Loucy (cell line): Measurements from ENCODE around the gene IFTAP.

Experiments used
- H2AFZ ChIP-seq: fragments of 200-600 bp; sonication (generic); 2 replicates; pipeline ENCODE4 v1.6.0; 2016; ENCODE audit warnings: antibody characterized with exemption, mild to moderate bottlenecking, low read length, moderate library complexity
- H3F3A ChIP-seq: fragments of 200-600 bp; 2 replicates; pipeline ENCODE4 v1.6.0; 2016; ENCODE audit warnings: antibody characterized with exemption, low read depth, mild to moderate bottlenecking
- H3K27me3 ChIP-seq: fragments of 200-600 bp; sonication (generic); 2 replicates; pipeline ENCODE4 v1.6.1; 2014; ENCODE audit warnings: low read length, mild to moderate bottlenecking; ENCODE audit not compliant: insufficient read depth, poor library complexity, severe bottlenecking
- H3K36me3 ChIP-seq: fragments of 200-600 bp; sonication (generic); 2 replicates; pipeline ENCODE4 v1.6.1; 2016; ENCODE audit warnings: low read length; ENCODE audit not compliant: insufficient read depth
- H3K4me1 ChIP-seq: fragments of 200-600 bp; sonication (generic); 2 replicates; pipeline ENCODE4 v1.5.1; 2014; ENCODE audit warnings: low read length, mild to moderate bottlenecking; ENCODE audit not compliant: insufficient read depth, poor library complexity, severe bottlenecking
- H3K4me2 ChIP-seq: fragments of 200-600 bp; sonication (generic); 2 replicates; pipeline ENCODE4 v1.6.0; 2014; ENCODE audit warnings: antibody characterized with exemption, low read length, low read depth, mild to moderate bottlenecking; ENCODE audit not compliant: poor library complexity, severe bottlenecking
- H3K4me3 ChIP-seq: fragments of 200-600 bp; sonication (generic); 2 replicates; pipeline ENCODE4 v1.5.1; 2014; ENCODE audit warnings: low read length, mild to moderate bottlenecking, mixed read lengths; ENCODE audit not compliant: poor library complexity, severe bottlenecking
- H3K79me2 ChIP-seq: fragments of 200-600 bp; sonication (generic); 2 replicates; pipeline ENCODE4 v1.6.1; 2014; ENCODE audit warnings: low read length; ENCODE audit not compliant: insufficient read depth
- H3K9ac ChIP-seq: fragments of 200-600 bp; sonication (generic); 2 replicates; pipeline ENCODE4 v1.6.0; 2014; ENCODE audit warnings: mild to moderate bottlenecking, low read depth, low read length, moderate library complexity; ENCODE audit not compliant: poor library complexity, severe bottlenecking
- H3K9me2 ChIP-seq: fragments of 200-600 bp; sonication (generic); replicated peaks from 2 replicates; pipeline ENCODE4 v1.6.1; 2016; ENCODE audit warnings: low read depth, low read length, mixed read lengths
- H3K9me3 ChIP-seq: fragments of 200-600 bp; sonication (generic); 2 replicates; pipeline ENCODE4 v1.6.1; 2014; ENCODE audit warnings: mild to moderate bottlenecking, antibody characterized with exemption, low read length, low read depth; ENCODE audit not compliant: insufficient read depth
- H4K20me1 ChIP-seq: fragments of 200-600 bp; sonication (generic); 2 replicates; pipeline ENCODE4 v1.6.0; 2014; ENCODE audit warnings: antibody characterized with exemption, low read length, mild to moderate bottlenecking; ENCODE audit not compliant: insufficient read depth, poor library complexity, severe bottlenecking
- EZH2phosphoT487 ChIP-seq: fragments of 200-600 bp; IDR thresholded peaks from 2 replicates; pipeline ENCODE4 v1.6.1; 2018; ENCODE audit warnings: antibody characterized with exemption, mild to moderate bottlenecking, moderate library complexity, borderline replicate concordance
- TF ChIP-seq, protein P1 (sequence below): fragments of 200-600 bp; sonication (generic); conservative IDR thresholded peaks from 2 replicates; pipeline ENCODE4 v1.5.1; 2014; ENCODE audit warnings: mild to moderate bottlenecking, antibody characterized with exemption, low read length

Gene IFTAP

DNA sequence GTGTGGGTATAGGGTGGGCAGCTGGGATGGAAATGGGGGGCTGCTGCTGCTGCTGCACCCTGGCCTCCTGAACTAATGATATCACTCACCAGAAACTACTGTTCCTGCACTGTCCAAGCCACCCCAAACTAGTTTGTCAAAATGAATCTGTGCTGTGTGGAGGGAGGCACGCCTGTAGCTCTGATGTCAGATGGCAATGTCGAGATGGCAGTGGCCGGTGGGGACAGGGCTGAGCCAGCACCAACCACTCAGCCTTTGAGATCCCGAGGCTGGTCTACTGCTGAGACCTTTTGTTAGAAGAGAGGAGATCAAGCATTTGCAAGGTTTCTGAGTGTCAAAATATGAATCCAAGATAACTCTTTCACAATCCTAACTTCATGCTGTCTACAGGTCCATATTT, 25.2 kb upstream of the IFTAP start:
- H3K9me3 ChIP-seq = no peaks in the 10 kb centered on the region
- no peaks in the 10 kb centered on the region for H3K9me2 ChIP-seq
- H3K36me3 ChIP-seq = no peaks in the 10 kb centered on the region
- TF ChIP-seq EZH2phosphoT487 = no peak
- TF ChIP-seq, protein P1, sequence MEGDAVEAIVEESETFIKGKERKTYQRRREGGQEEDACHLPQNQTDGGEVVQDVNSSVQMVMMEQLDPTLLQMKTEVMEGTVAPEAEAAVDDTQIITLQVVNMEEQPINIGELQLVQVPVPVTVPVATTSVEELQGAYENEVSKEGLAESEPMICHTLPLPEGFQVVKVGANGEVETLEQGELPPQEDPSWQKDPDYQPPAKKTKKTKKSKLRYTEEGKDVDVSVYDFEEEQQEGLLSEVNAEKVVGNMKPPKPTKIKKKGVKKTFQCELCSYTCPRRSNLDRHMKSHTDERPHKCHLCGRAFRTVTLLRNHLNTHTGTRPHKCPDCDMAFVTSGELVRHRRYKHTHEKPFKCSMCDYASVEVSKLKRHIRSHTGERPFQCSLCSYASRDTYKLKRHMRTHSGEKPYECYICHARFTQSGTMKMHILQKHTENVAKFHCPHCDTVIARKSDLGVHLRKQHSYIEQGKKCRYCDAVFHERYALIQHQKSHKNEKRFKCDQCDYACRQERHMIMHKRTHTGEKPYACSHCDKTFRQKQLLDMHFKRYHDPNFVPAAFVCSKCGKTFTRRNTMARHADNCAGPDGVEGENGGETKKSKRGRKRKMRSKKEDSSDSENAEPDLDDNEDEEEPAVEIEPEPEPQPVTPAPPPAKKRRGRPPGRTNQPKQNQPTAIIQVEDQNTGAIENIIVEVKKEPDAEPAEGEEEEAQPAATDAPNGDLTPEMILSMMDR = no peak
- H3K79me2 ChIP-seq = no peaks in the 10 kb centered on the region
- H3K4me2 ChIP-seq = no peak overlapping the region
- no peak overlapping the region for H3K9ac ChIP-seq
- no peak overlapping the region for H2AFZ ChIP-seq
- peaks cover 22% of the 10 kb centered on the region for H3K4me1 ChIP-seq
- H3F3A ChIP-seq = no peaks in the 10 kb centered on the region
- no peak overlapping the region for H3K4me3 ChIP-seq
- no peaks in the 10 kb centered on the region for H4K20me1 ChIP-seq
- no peaks in the 10 kb centered on the region for H3K27me3 ChIP-seq

DNA sequence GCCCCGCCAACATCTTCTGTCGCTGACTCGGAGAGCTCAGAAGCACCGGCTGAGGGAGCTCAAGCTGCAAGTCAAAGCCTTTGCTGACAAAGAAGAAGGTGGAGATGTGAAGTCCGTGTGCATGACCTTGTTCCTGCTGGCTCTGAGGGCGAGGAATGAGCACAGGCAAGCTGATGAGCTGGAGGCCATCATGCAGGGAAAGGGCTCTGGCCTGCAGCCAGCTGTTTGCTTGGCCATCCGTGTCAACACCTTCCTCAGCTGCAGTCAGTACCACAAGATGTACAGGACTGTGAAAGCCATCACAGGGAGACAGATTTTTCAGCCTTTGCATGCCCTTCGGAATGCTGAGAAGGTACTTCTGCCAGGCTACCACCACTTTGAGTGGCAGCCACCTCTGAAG, 19.8 kb upstream of the IFTAP start:
- Histone ChIP-seq H3K79me2 (no peaks in the 10 kb centered on the region), H3K9me2 (no peaks in the 10 kb centered on the region), H4K20me1 (no peaks in the 10 kb centered on the region), H3K9me3 (no peaks in the 10 kb centered on the region), H3K9ac (no peak overlapping the region), H2AFZ (no peak overlapping the region), H3K27me3 (no peaks in the 10 kb centered on the region), H3K36me3 (no peaks in the 10 kb centered on the region), H3K4me3 (no peak overlapping the region), H3K4me1 (no peaks in the 10 kb centered on the region), H3K4me2 (no peak overlapping the region), H3F3A (no peaks in the 10 kb centered on the region)
- TF ChIP-seq, protein P1 = no peak
- TF ChIP-seq EZH2phosphoT487 = no peak

DNA sequence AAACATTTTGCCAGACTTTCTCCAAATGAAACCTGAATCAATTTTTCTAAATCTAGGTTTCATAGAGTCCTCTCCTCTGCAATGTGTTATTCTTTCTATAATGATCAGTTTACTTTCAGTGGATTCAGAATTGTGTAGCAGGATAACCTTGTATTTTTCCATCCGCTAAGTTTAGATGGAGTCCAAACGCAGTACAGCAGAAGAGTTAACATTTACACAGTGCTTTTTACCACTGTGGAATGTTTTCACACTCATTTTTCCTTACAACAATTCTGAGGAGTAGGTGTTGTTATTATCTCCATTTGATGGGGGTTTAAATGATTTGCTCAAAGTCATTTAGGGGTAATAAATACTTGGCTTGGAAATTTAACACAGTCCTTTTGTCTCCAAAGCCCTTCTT, 16.9 kb upstream of the IFTAP start:
- Histone ChIP-seq H3K79me2 (no peaks in the 10 kb centered on the region), H2AFZ (no peak overlapping the region), H4K20me1 (no peaks in the 10 kb centered on the region), H3K9ac (no peak overlapping the region), H3K4me2 (no peak overlapping the region), H3K27me3 (no peaks in the 10 kb centered on the region), H3K36me3 (no peaks in the 10 kb centered on the region), H3F3A (no peaks in the 10 kb centered on the region), H3K9me3 (peaks cover 11% of the 10 kb centered on the region; the same call in 1 of the 2 replicates), H3K9me2 (no peaks in the 10 kb centered on the region), H3K4me1 (no peaks in the 10 kb centered on the region), H3K4me3 (no peak overlapping the region)
- TF ChIP-seq, protein P1 = no peak
- no peak for TF ChIP-seq EZH2phosphoT487
